ENCODE data around the gene JMJD7.

The JMJD7 gene

DNA sequence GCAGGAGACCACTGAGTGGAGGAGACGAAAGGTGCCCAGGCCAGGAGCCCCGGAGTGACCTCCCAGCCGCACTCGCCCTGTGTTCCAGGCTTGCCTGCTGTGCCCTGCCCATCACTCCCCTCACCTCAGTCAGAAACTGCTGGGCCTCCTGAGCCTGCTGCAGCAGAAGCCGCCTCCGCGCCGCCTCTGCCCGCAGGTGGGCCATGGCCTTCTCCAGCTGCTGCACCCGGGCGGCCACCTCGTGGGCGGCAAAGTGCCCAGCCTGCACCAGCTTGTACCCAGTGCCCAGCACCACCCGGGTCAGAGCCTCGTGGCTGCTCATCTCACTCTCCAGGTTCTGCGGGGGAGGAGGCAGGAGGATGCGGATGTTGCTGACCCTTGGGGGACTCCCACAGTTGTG, 28.4 kb downstream of the JMJD7 start:
- TF ChIP-seq CTCF (IDR thresholded peaks at IDR 0.05; ENCODE audit: insufficient read depth, low read length, missing control alignments), result no peak
- CTCF ChIA-PET, result interaction anchor here (1.4 to 1.6 kb wide), 2 partner anchors 48 kb away, joined by 3 to 4 read pairs; no protein-coding TSS in a partner anchor
- H3K4me3 ChIP-seq (ENCODE audit: low read depth, low read length), result no peak overlapping the region
- POLR2A ChIA-PET, result no interaction called here
- DNase-seq (ENCODE audit: low read depth, low spot score), result no peak

DNA sequence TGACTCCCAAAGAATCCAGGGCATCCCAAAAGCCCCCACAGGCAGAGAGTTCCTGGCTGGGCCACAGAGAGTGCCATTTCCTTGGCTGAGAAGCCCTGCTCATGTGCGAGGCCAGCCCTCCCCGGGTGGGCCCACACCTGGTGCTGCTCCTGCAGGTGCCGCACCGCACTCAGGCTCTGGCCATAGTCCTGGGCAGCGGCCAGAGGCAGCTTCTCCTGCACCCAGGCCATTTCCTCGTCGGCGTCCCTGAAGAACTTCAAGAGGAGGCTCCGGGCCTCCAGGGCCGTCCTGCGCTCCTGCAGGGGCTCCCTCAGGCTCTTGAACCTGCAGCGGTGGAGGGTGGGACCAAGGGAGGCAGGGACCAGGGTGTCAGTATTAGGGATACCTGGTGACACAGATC, 28.8 kb downstream of the JMJD7 start:
- CTCF ChIA-PET, result interaction anchor here (1.6 kb wide), 1 partner anchor 48 kb away, joined by 4 read pairs; no protein-coding TSS in a partner anchor
- no peak for TF ChIP-seq CTCF (IDR thresholded peaks at IDR 0.05; ENCODE audit: insufficient read depth, low read length, missing control alignments)
- H3K4me3 ChIP-seq (ENCODE audit: low read depth, low read length), result no peak overlapping the region
- POLR2A ChIA-PET, result no interaction called here
- no peak for DNase-seq (ENCODE audit: low read depth, low spot score)

DNA sequence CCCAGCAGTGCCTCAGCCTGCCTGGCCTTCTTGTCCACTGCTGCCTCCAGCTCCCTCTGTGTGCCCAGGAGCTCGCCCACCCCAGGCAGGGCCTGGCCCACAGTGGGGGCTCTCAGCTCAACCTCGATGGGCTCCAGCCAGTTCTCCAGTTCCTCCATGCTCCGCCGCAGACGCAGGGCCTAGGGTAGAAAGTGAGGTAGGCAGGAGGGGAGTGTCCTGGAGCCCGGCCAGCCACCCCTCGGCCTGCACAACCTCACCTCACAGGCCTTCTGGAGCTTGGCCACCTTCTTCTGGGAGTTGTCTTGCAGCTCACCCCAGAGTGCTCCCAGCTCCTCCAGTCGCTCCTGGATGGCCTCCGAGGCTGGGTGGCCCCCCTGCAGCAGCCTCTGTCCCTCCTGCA, 29.4 kb downstream of the JMJD7 start:
- TF ChIP-seq CTCF (IDR thresholded peaks at IDR 0.05; ENCODE audit: insufficient read depth, low read length, missing control alignments), result no peak
- H3K4me3 ChIP-seq (ENCODE audit: low read depth, low read length), result no peak overlapping the region
- DNase-seq (ENCODE audit: low read depth, low spot score), result no peak
- POLR2A ChIA-PET, result no interaction called here
- CTCF ChIA-PET, result interaction anchor here (1.6 kb wide), 1 partner anchor 47 kb away, joined by 4 read pairs; no protein-coding TSS in a partner anchor

- POLR2A ChIA-PET, result no interaction called here
- no peak for DNase-seq (ENCODE audit: low read depth, low spot score)
- TF ChIP-seq CTCF (IDR thresholded peaks at IDR 0.05; ENCODE audit: insufficient read depth, low read length, missing control alignments), result no peak
- H3K4me3 ChIP-seq (ENCODE audit: low read depth, low read length), result no peak overlapping the region
- CTCF ChIA-PET, result interaction anchor here (0.8 kb wide), 1 partner anchor 36 kb away, joined by 3 read pairs; no protein-coding TSS in a partner anchor
These were observed 30.9 kb downstream of the JMJD7 start for GRCh38 chr15:41858756-41859155.

DNA sequence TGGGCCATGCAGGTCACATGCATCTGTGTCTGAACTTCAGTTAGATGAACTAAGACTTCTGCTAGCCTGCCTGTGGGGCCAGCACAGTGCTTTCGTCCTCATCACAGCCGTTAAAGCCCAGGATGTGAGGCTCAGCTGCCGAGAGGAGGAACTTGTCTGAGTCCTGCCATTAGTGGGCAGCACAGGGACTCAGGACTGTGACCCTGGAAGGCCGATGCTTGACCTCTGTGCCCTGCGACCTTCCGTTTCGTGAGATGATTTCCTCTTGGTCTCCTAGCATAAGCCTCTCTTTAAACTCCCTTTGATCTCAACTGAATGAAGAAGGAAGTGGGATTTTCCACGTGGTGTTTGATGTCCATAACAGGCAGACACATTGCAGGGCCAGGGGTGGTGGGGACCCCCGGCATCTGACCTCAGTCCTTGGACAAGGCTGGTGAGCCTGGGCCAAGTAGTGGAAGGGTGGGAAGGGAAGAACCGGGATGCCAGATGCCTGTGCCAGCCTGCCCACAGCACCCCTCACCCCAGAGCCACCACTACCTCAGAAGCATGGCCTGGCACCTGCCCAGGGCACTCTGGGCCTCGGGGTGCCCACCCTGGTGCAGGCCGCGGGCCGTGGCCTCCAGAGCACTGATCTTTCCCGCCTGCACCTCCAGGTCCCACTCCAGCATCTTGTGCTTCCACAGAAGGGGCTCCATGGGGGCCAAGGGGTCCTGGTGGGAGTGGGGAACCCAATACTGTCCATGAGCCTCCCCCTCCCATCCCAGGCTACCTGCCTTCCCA, 32.3 kb downstream of the JMJD7 start:
- H3K4me3 ChIP-seq (ENCODE audit: low read depth, low read length), result no peak overlapping the region
- TF ChIP-seq CTCF (IDR thresholded peaks at IDR 0.05; ENCODE audit: insufficient read depth, low read length, missing control alignments), result no peak
- ChIA-PET POLR2A (no interaction called here), CTCF (interaction anchor here (0.6 to 1.7 kb wide), 2 partner anchors 9 to 10 kb away, joined by 3 to 4 read pairs; no protein-coding TSS in a partner anchor)
- DNase-seq (ENCODE audit: low read depth, low spot score), result no peak

- H3K4me3 ChIP-seq (ENCODE audit: low read depth, low read length), result no peak overlapping the region
- CTCF ChIA-PET, result interaction anchor here (1.0 to 1.6 kb wide), 2 partner anchors 8 to 40 kb away, joined by 3 to 7 read pairs; no protein-coding TSS in a partner anchor
- DNase-seq (ENCODE audit: low read depth, low spot score), result no peak
- no peak for TF ChIP-seq CTCF (IDR thresholded peaks at IDR 0.05; ENCODE audit: insufficient read depth, low read length, missing control alignments)
- POLR2A ChIA-PET, result no interaction called here
These were observed 34.0 kb downstream of the JMJD7 start for GRCh38 chr15:41861736-41862356.

Data from AG04449 (cell line).